DND-41 (cell line): ENCODE results near the gene ATG13.

Experiments used
- CTCF ChIP-seq: IDR thresholded peaks from 2 replicates; pipeline ENCODE4 v1.5.1; 2012; ENCODE audit warnings: borderline replicate concordance, low read length, moderate library complexity, mild to moderate bottlenecking; ENCODE audit not compliant: poor library complexity, severe bottlenecking; ENCODE audit errors: extremely low read depth
- EZH2 ChIP-seq: IDR thresholded peaks from 3 replicates; pipeline ENCODE4 v1.6.1; 2012; ENCODE audit warnings: borderline replicate concordance, low read depth, mild to moderate bottlenecking, moderate library complexity, low read length, inconsistent platforms; ENCODE audit not compliant: severe bottlenecking

GRCh38 chr11:46697303-46697702 is 80.0 kb downstream of the ATG13 start:
- no peak for TF ChIP-seq CTCF
- TF ChIP-seq EZH2, result no peak
